HUES6 (cell line): ENCODE data around the gene PNPT1.

Experiments used
- H3K27ac ChIP-seq: 2 replicates; pipeline ENCODE4 v1.7.0; 2013; ENCODE audit warnings: low read depth, mild to moderate bottlenecking, low read length, inconsistent platforms
- H3K27me3 ChIP-seq: 2 replicates; pipeline ENCODE4 v1.6.1; 2013; ENCODE audit warnings: low read length; ENCODE audit not compliant: control insufficient read depth, insufficient read depth
- H3K36me3 ChIP-seq: 2 replicates; pipeline ENCODE4 v1.6.1; 2013; ENCODE audit warnings: low read length; ENCODE audit not compliant: control insufficient read depth, insufficient read depth
- H3K4me1 ChIP-seq: 2 replicates; pipeline ENCODE4 v1.6.1; 2013; ENCODE audit warnings: low read length; ENCODE audit not compliant: control insufficient read depth, insufficient read depth
- H3K4me3 ChIP-seq: 2 replicates; pipeline ENCODE4 v1.5.1; 2013; ENCODE audit warnings: low read depth, low read length
- H3K9ac ChIP-seq: one replicate; pipeline ENCODE4 v1.6.1; 2013; ENCODE audit warnings: mild to moderate bottlenecking, low read length
- H3K9me3 ChIP-seq: 2 replicates; pipeline ENCODE4 v1.6.1; 2013; ENCODE audit warnings: low read depth, low read length; ENCODE audit not compliant: control insufficient read depth, insufficient read depth

Gene PNPT1

GRCh38 chr2:55595536-55595935 lies 98.1 kb downstream of the PNPT1 start:
- Histone ChIP-seq H3K9me3 (no peaks in the 10 kb centered on the region), H3K9ac (no peak overlapping the region), H3K36me3 (peaks cover 20% of the 10 kb centered on the region), H3K4me3 (no peak overlapping the region), H3K27ac (no peak overlapping the region), H3K4me1 (no peaks in the 10 kb centered on the region), H3K27me3 (no peaks in the 10 kb centered on the region)

- no peaks in the 10 kb centered on the region for H3K27me3 ChIP-seq
- H3K27ac ChIP-seq: no peak overlapping the region; the same call in 1 of the 2 replicates
- peaks cover 15% of the 10 kb centered on the region for H3K36me3 ChIP-seq
- H3K4me3 ChIP-seq: no peak overlapping the region
- H3K9ac ChIP-seq: no peak overlapping the region
- no peaks in the 10 kb centered on the region for H3K9me3 ChIP-seq
- no peaks in the 10 kb centered on the region for H3K4me1 ChIP-seq
Measured at GRCh38 chr2:55592130-55592529, 101.5 kb downstream of the PNPT1 start.

GRCh38 chr2:55590810-55591440 lies 102.7 kb downstream of the PNPT1 start:
- Histone ChIP-seq H3K9me3 (no peaks in the 10 kb centered on the region), H3K9ac (no peak overlapping the region), H3K27me3 (no peaks in the 10 kb centered on the region), H3K4me3 (no peak overlapping the region), H3K27ac (no peak overlapping the region), H3K36me3 (peaks cover 12% of the 10 kb centered on the region; the same call in 1 of the 2 replicates), H3K4me1 (no peaks in the 10 kb centered on the region)

- Histone ChIP-seq H3K9ac (no peak overlapping the region), H3K27ac (peak overlapping the region; percentile 62), H3K36me3 (peaks cover 26% of the 10 kb centered on the region; the same call in 1 of the 2 replicates), H3K27me3 (no peaks in the 10 kb centered on the region), H3K4me3 (no peak overlapping the region), H3K9me3 (no peaks in the 10 kb centered on the region), H3K4me1 (peaks cover 5% of the 10 kb centered on the region; the same call in 1 of the 2 replicates)
Measured at GRCh38 chr2:55585451-55586080, 108.1 kb downstream of the PNPT1 start.
